Body of pancreas (tissue), 4 donors: Measurements from ENCODE around the gene LINC01488.

Experiments
- POLR2A ChIP-seq, 3 donors: fragments of 450-650 bp; IDR thresholded peaks; one replicate each; pipeline ENCODE4 v1.6.1; 2016; ENCODE audit warnings: antibody characterized with exemption in 3 of 3, mild to moderate bottlenecking in 2 of 3
- TF ChIP-seq, protein P1 (sequence below), 7 experiments: fragments of 450-650 bp in 4 of 7; fragments of 200-600 bp in 3 of 7; sonication (generic) in 3 of 7; IDR thresholded peaks; one replicate each; pipeline ENCODE4 v1.5.1; 2016 to 2019; ENCODE audit warnings: antibody characterized with exemption in 7 of 7

GRCh38 chr11:69447786-69448185 is 33.7 kb upstream of the LINC01488 start:
- TF ChIP-seq, protein P1, sequence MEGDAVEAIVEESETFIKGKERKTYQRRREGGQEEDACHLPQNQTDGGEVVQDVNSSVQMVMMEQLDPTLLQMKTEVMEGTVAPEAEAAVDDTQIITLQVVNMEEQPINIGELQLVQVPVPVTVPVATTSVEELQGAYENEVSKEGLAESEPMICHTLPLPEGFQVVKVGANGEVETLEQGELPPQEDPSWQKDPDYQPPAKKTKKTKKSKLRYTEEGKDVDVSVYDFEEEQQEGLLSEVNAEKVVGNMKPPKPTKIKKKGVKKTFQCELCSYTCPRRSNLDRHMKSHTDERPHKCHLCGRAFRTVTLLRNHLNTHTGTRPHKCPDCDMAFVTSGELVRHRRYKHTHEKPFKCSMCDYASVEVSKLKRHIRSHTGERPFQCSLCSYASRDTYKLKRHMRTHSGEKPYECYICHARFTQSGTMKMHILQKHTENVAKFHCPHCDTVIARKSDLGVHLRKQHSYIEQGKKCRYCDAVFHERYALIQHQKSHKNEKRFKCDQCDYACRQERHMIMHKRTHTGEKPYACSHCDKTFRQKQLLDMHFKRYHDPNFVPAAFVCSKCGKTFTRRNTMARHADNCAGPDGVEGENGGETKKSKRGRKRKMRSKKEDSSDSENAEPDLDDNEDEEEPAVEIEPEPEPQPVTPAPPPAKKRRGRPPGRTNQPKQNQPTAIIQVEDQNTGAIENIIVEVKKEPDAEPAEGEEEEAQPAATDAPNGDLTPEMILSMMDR (IDR thresholded peaks at IDR 0.05): no peak
- no peak for TF ChIP-seq POLR2A (IDR thresholded peaks at IDR 0.05)
